ENCODE measurements around the gene CDH13.

The CDH13 gene

DNA sequence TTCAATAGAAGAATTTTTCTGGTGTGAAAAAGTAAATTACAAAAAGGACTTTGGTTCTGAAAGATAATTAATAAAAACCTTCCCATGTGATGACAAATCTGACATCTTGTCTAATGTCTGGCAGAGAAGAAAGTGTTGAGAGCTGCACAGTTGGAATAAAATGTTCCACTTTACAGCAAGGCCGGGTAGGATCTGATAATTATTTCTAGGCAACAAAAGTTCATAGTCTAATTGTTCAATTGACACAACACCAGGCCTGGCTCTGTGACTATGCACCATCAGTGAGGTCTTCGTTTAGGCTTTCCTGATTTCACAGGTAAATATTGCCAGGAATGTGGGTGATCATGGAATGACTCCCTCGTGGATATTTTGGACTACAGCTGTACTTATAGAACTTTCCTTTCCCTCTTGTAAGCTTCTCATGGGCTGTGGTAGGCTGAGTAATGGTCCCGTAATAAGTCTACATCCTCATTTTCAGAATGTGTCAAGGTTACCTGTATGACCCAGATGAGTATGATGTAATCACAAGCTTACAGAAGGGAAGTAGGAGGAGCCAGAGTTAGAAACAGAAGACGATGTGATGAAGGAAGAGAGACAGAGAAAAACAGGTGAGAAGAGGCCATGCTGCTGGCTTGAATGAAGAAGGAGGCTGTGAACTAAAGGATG lies 217.0 kb downstream of the CDH13 start:
- H3K4me3 Mint-ChIP-seq, result no peak overlapping the region
- H3K4me1 Mint-ChIP-seq (ENCODE audit: low read depth), result no peaks in the 10 kb centered on the region
- H3K27ac Mint-ChIP-seq, result no peak overlapping the region
- DNase-seq, result no peak
- H3K9me3 Mint-ChIP-seq, result no peaks in the 10 kb centered on the region
- H3K36me3 Mint-ChIP-seq (ENCODE audit: low read depth), result no peaks in the 10 kb centered on the region
- no peaks in the 10 kb centered on the region for H3K27me3 Mint-ChIP-seq

DNA sequence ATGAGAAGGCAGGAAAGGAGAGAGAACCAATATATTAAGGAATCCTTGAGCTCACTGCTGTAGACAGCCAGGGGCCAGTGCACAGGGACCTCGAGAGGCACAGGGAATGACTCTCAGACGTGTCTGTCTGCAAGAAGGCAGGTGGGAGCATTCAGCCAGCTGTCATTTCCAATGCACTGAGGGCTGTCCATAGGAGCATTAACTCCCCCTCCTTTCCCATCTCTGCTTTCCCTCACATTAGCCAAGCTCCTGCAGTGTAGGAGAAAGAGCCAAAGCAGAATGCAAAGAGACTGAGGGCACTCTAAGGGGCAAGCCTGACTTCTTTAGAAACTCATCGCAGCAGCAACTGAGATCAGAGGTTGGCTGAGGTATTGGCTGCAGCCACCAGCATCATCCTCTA lies 218.3 kb downstream of the CDH13 start:
- no peak for DNase-seq
- no peaks in the 10 kb centered on the region for H3K4me1 Mint-ChIP-seq (ENCODE audit: low read depth)

DNA sequence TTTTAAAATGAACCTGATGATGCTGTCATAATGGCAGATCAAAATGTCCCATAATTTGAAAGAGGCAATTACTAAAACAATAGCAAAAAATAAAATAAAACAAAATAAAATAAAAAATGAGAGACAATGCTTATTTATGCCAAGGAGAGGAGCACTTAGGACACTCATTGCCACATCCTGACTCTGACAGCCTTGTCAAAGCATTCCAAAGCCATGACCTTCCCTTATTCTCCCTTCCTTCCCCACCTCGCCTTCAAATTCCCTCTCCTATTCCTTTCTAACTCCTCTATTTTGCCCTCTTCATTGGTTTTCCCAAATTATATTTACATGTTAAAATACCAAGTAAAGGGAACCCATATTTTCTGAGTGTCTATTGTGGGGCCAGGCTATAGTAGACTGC lies 220.0 kb downstream of the CDH13 start:
- DNase-seq, result no peak
- no peaks in the 10 kb centered on the region for H3K36me3 Mint-ChIP-seq (ENCODE audit: low read depth)
- H3K27me3 Mint-ChIP-seq, result no peaks in the 10 kb centered on the region
- no peak overlapping the region for H3K27ac Mint-ChIP-seq
- no peaks in the 10 kb centered on the region for H3K9me3 Mint-ChIP-seq
- H3K4me3 Mint-ChIP-seq, result no peak overlapping the region
- H3K4me1 Mint-ChIP-seq (ENCODE audit: low read depth), result no peaks in the 10 kb centered on the region

More for the DNA sequence above, 218.3 kb downstream of the CDH13 start:
- no peaks in the 10 kb centered on the region for H3K27me3 Mint-ChIP-seq
- no peaks in the 10 kb centered on the region for H3K36me3 Mint-ChIP-seq (ENCODE audit: low read depth)
- no peaks in the 10 kb centered on the region for H3K9me3 Mint-ChIP-seq
- H3K4me3 Mint-ChIP-seq, result no peak overlapping the region
- no peak overlapping the region for H3K27ac Mint-ChIP-seq

DNA sequence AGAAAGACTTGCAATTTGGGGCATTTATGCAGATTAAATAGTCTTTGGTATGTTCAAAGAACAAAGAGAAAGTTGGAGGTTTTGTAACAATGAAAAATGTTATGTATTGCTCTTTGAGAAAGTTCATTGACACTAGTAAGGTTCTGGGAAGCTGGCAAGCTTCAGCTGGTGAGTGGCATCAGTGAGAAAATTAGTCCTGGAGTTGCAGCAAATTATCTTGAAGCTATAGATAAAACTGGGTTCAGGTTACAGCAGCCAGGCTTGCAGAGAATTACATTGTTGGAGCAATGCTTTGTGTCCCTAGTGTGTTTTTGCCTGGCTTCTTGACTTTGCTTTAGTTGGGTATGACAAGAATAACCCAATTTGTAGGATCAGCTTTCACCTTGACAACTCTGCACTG lies 221.2 kb downstream of the CDH13 start:
- Mint-ChIP-seq H3K36me3 (ENCODE audit: low read depth) (no peaks in the 10 kb centered on the region), H3K4me1 (ENCODE audit: low read depth) (no peaks in the 10 kb centered on the region), H3K27ac (no peak overlapping the region), H3K9me3 (no peaks in the 10 kb centered on the region), H3K27me3 (no peaks in the 10 kb centered on the region), H3K4me3 (no peak overlapping the region)
- no peak for DNase-seq

DNA sequence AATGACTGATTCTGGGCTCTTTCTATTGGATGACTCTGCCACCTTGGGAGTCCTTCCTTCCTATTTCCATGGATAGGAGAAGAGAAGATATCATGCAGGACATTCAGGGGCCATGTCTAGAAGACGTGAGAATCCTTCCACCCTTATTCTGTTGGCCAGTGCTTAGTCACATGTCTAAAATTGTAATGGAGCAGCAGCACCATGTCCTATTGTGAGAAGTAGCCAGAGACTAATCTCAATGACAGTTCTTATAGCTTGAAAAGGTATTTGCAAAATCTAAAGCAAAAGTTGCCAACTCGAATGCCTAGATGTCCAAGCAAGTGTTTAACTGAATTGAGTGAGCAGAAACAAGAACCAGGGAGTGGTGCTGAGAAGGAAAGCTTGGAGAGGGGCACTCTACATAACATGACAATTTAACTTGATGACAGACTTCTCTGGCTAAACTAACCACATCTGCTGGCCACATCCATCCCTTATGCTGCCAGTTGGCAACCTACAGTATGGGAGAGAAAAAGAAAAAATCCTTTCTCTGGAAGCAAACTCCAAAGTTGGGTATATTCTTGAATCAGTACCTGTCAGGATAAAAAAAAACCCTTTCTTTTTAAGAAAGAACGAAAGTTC lies 225.7 kb downstream of the CDH13 start:
- no peak for DNase-seq
- Mint-ChIP-seq H3K4me1 (ENCODE audit: low read depth) (no peaks in the 10 kb centered on the region), H3K9me3 (peaks cover 5% of the 10 kb centered on the region), H3K27ac (no peak overlapping the region), H3K4me3 (no peak overlapping the region), H3K27me3 (no peaks in the 10 kb centered on the region), H3K36me3 (ENCODE audit: low read depth) (no peaks in the 10 kb centered on the region)

DNA sequence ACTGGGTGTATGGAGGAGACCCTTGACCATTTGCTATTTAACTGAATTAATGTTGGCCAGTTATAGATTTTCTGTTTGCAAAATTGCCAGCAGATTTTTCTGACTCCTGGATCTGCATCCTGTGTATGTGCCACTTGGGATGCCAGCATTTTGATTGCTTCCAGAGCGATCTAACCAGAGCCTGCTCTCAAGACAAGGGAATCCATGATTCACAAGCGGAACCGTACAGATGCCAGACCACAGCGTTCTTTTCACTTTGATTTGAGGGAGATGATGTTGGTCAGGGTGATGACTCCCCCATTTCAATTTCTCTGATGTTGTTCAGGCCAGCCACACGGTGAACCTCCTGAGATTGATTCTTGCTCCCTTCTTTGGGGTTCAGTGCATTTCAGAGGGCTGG lies 228.7 kb downstream of the CDH13 start:
- no peaks in the 10 kb centered on the region for H3K36me3 Mint-ChIP-seq (ENCODE audit: low read depth)
- no peak overlapping the region for H3K27ac Mint-ChIP-seq
- no peak overlapping the region for H3K4me3 Mint-ChIP-seq
- peaks cover 5% of the 10 kb centered on the region for H3K9me3 Mint-ChIP-seq
- DNase-seq, result no peak
- H3K27me3 Mint-ChIP-seq, result no peaks in the 10 kb centered on the region
- no peaks in the 10 kb centered on the region for H3K4me1 Mint-ChIP-seq (ENCODE audit: low read depth)

DNA sequence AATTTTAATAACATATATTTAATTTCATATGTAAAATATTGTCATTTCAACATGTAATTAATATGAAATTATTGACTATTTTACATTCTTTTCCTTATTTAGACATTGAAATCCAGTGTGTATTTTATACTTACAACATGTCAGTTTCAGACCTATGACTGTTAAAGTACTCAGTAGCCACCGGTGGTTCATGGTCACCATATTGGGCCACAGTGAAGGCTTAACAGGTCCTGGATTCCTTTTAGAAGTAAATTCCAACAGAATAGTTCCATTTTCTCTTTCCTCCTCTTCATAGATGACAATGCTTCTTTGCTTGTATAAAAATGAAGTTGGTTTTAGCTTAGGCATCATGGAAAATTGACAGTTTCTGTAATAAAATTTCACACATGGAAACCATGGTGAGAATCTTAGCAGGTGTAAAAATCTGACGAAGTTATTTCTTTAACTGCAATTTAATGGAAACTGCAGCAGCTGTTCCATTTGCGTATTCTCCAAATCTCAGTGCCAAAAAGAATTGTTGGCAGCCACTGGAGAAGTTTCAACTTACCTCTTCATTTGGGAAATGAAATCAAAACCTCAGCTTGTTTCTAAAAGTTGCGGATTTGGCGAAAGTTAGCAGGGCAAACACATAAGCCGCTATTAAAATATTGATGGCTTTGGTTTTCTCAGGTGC lies 231.1 kb downstream of the CDH13 start:
- H3K27me3 Mint-ChIP-seq, result no peaks in the 10 kb centered on the region
- peaks cover 5% of the 10 kb centered on the region for H3K9me3 Mint-ChIP-seq
- H3K36me3 Mint-ChIP-seq (ENCODE audit: low read depth), result no peaks in the 10 kb centered on the region
- no peak overlapping the region for H3K27ac Mint-ChIP-seq
- no peaks in the 10 kb centered on the region for H3K4me1 Mint-ChIP-seq (ENCODE audit: low read depth)
- H3K4me3 Mint-ChIP-seq, result no peak overlapping the region
- DNase-seq, result no peak

DNA sequence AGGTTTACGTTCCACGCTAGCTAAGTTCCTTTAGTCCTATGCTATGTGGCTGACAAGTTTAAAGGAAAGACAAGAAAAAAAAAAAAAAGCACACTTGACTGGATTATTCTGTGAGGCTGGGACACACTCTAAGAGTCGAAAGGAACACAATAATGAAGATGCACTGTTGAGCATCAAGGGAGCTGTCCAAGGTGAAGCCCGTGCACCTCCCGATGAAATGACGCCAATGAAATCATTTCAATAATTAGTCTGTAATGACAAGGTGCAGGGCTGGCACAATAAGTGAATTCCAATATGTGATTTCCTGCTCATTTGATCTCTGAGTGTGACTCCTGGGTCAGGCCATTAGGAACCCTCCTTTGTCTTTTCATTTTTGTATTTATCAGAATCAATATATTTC lies 232.9 kb downstream of the CDH13 start:
- no peak for DNase-seq
- no peaks in the 10 kb centered on the region for H3K36me3 Mint-ChIP-seq (ENCODE audit: low read depth)
- peaks cover 9% of the 10 kb centered on the region for H3K9me3 Mint-ChIP-seq
- H3K4me3 Mint-ChIP-seq, result no peak overlapping the region
- H3K4me1 Mint-ChIP-seq (ENCODE audit: low read depth), result no peaks in the 10 kb centered on the region
- no peak overlapping the region for H3K27ac Mint-ChIP-seq
- H3K27me3 Mint-ChIP-seq, result no peaks in the 10 kb centered on the region

DNA sequence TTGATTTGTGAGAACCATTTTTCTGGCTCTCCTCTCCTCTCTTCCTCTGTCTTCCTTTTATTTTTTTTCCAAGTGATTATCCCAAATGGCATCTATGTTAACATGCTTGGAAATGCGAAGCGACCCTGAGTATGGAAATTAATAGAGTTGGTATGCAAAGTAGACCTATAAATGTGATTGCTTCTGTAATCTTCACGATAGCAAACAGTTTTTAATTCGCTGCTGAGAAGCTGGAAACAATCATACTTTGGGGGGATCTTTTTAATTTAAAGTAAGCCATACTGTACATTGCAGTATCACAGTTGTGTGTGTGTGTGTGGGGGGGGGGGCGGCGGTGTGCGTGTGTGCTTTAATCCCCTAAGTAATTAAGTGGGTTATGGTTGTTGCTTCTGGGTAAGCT lies 233.3 kb downstream of the CDH13 start:
- Mint-ChIP-seq H3K9me3 (peaks cover 9% of the 10 kb centered on the region), H3K27ac (no peak overlapping the region)

DNA sequence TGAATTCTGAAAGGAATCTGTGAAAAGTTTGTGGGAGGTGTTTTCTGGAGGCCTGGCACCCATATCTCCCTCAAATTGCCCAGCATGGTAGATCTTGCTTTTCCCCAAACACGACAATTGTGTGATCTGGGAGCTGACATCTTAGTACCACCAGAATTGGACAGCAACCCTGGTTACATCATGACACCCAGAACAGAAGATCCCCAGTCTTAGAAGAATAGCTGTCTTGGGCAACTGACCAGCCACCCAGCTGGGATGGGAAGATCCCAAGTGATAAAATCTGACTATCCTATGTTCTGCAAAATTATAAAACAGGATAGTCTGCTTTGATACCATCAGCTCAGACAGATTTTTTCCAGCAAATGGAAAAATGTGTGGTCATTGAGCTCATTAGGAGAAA lies 235.3 kb downstream of the CDH13 start:
- no peak for DNase-seq
- Mint-ChIP-seq H3K27me3 (no peaks in the 10 kb centered on the region), H3K4me3 (no peak overlapping the region), H3K4me1 (ENCODE audit: low read depth) (no peaks in the 10 kb centered on the region), H3K9me3 (peaks cover 4% of the 10 kb centered on the region), H3K36me3 (ENCODE audit: low read depth) (no peaks in the 10 kb centered on the region), H3K27ac (no peak overlapping the region)

More for the DNA sequence above, 233.3 kb downstream of the CDH13 start:
- no peaks in the 10 kb centered on the region for H3K27me3 Mint-ChIP-seq
- no peak overlapping the region for H3K4me3 Mint-ChIP-seq
- DNase-seq, result no peak
- H3K4me1 Mint-ChIP-seq (ENCODE audit: low read depth), result no peaks in the 10 kb centered on the region
- no peaks in the 10 kb centered on the region for H3K36me3 Mint-ChIP-seq (ENCODE audit: low read depth)

DNA sequence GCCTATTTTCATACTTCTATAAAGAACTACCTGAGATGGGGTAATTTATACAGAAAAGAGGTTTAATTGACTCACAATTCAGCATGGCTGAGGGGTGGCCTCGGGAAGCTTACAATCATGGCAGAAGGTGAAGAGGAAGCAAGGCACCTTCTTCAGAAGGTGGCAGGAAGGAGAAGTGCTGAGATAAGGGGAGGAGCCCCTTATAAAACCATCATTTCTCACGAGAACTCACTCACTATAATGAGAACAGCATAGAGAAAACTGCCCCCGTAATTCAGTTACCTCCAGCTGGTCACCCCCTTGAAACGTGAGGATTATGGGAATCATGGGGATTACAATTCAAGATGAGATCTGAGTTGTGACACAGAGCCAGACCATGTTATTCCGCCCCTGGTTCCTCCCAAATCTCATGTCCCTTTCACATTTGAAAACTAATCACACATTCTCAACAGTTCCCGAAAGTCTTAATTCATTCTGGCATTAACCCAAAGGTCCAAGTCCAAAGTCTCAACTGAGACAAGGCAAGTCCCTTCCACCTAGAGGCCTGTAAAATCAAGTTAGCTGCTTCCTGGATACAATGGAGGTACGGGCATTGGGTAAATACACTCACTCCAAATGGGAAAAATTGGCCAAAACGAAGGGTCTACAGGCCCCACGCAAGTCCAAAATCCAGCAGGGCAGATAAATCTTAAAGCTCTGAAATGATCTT lies 237.7 kb downstream of the CDH13 start:
- peaks cover 4% of the 10 kb centered on the region for H3K9me3 Mint-ChIP-seq
- H3K36me3 Mint-ChIP-seq (ENCODE audit: low read depth), result no peaks in the 10 kb centered on the region
- no peak overlapping the region for H3K27ac Mint-ChIP-seq
- H3K27me3 Mint-ChIP-seq, result no peaks in the 10 kb centered on the region
- no peak for DNase-seq
- H3K4me3 Mint-ChIP-seq, result no peak overlapping the region
- no peaks in the 10 kb centered on the region for H3K4me1 Mint-ChIP-seq (ENCODE audit: low read depth)

DNA sequence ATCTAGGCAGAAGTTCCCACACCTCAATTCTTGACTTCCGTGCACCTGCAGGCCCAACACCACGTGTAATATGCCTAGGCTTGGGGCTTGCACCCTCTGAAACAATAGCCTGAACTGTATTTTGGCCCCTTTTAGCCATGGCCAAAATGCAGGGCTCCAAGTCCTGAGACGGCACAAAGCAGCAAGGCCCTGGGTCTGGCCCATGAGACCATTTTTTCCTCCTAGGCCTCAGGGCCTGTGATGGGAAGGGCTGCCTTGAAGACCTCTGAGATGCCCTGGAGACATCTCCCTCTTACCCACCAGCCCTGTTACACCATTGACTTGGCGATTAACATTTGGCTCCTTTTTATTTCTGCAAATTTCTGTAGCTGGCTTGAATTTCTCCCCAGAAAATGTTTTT lies 238.6 kb downstream of the CDH13 start:
- Mint-ChIP-seq H3K4me3 (no peak overlapping the region), H3K27me3 (no peaks in the 10 kb centered on the region), H3K36me3 (ENCODE audit: low read depth) (no peaks in the 10 kb centered on the region), H3K4me1 (ENCODE audit: low read depth) (no peaks in the 10 kb centered on the region), H3K9me3 (peaks cover 9% of the 10 kb centered on the region), H3K27ac (no peak overlapping the region)
- DNase-seq, result no peak

DNA sequence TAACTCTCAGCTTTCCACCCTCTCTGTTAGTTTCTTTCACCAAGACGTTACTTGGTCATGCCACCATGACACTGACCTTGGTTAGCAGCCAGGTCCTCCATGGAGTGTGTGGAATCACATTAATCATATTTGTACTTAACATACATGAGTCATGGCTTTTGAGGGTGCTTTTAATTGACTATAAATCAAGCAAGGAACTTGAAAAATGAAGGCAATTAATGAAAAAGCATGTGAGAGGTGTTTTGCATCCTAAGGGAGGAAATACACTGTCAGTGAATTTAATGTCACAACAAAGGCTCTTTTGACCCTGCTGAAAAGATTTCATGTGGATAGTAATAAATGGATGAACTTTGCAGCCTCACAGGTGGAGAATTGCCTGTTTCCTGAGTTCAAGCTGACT lies 240.7 kb downstream of the CDH13 start:
- DNase-seq, result no peak
- Mint-ChIP-seq H3K4me3 (no peak overlapping the region), H3K27ac (no peak overlapping the region), H3K9me3 (peaks cover 17% of the 10 kb centered on the region), H3K27me3 (no peaks in the 10 kb centered on the region), H3K36me3 (ENCODE audit: low read depth) (no peaks in the 10 kb centered on the region), H3K4me1 (ENCODE audit: low read depth) (no peaks in the 10 kb centered on the region)

DNA sequence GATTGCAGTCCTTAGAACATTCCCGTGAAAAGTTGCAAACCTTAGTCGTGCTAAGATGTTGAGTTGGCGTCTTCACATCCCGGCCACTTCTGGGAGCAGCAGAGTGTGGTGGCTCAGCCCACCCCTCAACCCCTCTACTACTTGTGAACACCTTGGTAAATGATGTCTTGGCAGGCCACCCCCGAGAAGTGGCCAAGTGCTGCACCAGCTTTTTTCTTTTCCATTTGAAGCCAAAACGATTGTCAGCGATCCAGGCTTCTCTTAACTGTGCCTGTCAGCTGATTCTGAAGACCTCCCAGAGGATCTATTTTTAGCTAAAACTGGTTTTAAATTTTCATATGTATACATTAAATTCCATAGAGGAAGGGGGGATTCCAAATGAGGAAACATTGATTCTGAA lies 247.5 kb downstream of the CDH13 start:
- Mint-ChIP-seq H3K9me3 (peaks cover 15% of the 10 kb centered on the region), H3K36me3 (ENCODE audit: low read depth) (no peaks in the 10 kb centered on the region), H3K4me3 (no peak overlapping the region), H3K27ac (no peak overlapping the region), H3K27me3 (no peaks in the 10 kb centered on the region), H3K4me1 (ENCODE audit: low read depth) (no peaks in the 10 kb centered on the region)
- DNase-seq, result no peak

DNA sequence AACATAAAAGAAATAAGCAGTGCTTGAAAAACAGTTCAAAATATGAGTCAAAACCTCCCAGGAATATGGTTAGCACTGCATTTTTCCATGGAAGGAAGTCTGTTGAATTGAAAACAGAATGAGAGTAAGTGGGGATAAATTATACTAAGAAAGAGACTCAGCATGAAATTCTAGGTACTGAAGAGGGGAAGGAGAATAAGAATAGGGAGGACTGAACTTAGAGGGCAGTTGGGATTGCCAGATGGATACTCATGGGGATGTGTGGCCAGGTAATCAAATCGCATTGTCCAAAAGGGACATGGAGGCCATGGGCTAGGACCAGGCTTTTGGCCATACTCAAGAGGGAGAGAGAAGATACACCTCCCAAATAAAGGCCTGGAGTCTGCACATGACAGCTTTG lies 247.9 kb downstream of the CDH13 start:
- Mint-ChIP-seq H3K27ac (no peak overlapping the region), H3K36me3 (ENCODE audit: low read depth) (no peaks in the 10 kb centered on the region), H3K27me3 (no peaks in the 10 kb centered on the region), H3K9me3 (peaks cover 13% of the 10 kb centered on the region), H3K4me3 (no peak overlapping the region), H3K4me1 (ENCODE audit: low read depth) (no peaks in the 10 kb centered on the region)
- no peak for DNase-seq

Measured in activated T-cell treated with anti-CD3 and anti-CD28 coated beads, Interleukin-2, amount 50 U/mL, for 24 hours (primary cell).